ENCODE measurements around the gene MAEA. TPM values are rescaled to one million over a fixed set of nuclear protein-coding genes. Genes with fewer than 3 reads are reported as not detected.
"Not testable (repeated sequence)": the region's sequence is repeated elsewhere in the genome, so short reads cannot be mapped to it uniquely, and the experiment has no call there.

Gene MAEA
- total RNA-seq, 1 experiment from 2014 or later = 54.6 TPM

- no peak for DNase-seq (ENCODE audit: low spot score)
- in situ Hi-C loops (cut with HindIII; ENCODE audit: low sequenced_read_pairs) = no loop called here
These were observed 38.0 kb downstream of the MAEA start for GRCh38 chr4:1327526-1328266.

GRCh38 chr4:1328267-1329155 is 38.8 kb downstream of the MAEA start:
- no peak for DNase-seq (ENCODE audit: low spot score)
- in situ Hi-C loops (cut with HindIII; ENCODE audit: low sequenced_read_pairs) = no loop called here

- DNase-seq (ENCODE audit: low spot score) = no peak
- in situ Hi-C loops (cut with HindIII; ENCODE audit: low sequenced_read_pairs) = no loop called here
These were observed 40.0 kb downstream of the MAEA start for GRCh38 chr4:1329408-1330371.

- DNase-seq (ENCODE audit: low spot score) = no peak
- in situ Hi-C loops (cut with HindIII; ENCODE audit: low sequenced_read_pairs) = no loop called here
These were observed 41.3 kb downstream of the MAEA start for GRCh38 chr4:1330761-1331590.

- DNase-seq (ENCODE audit: low spot score) = peak; percentile 64
- in situ Hi-C loops (cut with HindIII; ENCODE audit: low sequenced_read_pairs) = no loop called here
These were observed 42.1 kb downstream of the MAEA start for GRCh38 chr4:1331591-1332353.

GRCh38 chr4:1332686-1333085 is 43.0 kb downstream of the MAEA start:
- in situ Hi-C loops (cut with HindIII; ENCODE audit: low sequenced_read_pairs) = no loop called here
- no peak for DNase-seq (ENCODE audit: low spot score)

- DNase-seq (ENCODE audit: low spot score) = no peak
- in situ Hi-C loops (cut with HindIII; ENCODE audit: low sequenced_read_pairs) = no loop called here
These were observed 43.6 kb downstream of the MAEA start for GRCh38 chr4:1333256-1333655.

- DNase-seq (ENCODE audit: low spot score); in situ Hi-C loops (cut with HindIII; ENCODE audit: low sequenced_read_pairs): not testable (repeated sequence)
These were observed 44.3 kb downstream of the MAEA start for GRCh38 chr4:1333851-1334578.

GRCh38 chr4:1334579-1334895 is 44.8 kb downstream of the MAEA start:
- in situ Hi-C loops (cut with HindIII; ENCODE audit: low sequenced_read_pairs) = no loop called here
- DNase-seq (ENCODE audit: low spot score) = no peak

GRCh38 chr4:1335193-1335883 is 45.6 kb downstream of the MAEA start:
- DNase-seq (ENCODE audit: low spot score); in situ Hi-C loops (cut with HindIII; ENCODE audit: low sequenced_read_pairs): not testable (repeated sequence)

- in situ Hi-C loops (cut with HindIII; ENCODE audit: low sequenced_read_pairs) = no loop called here
- DNase-seq (ENCODE audit: low spot score) = no peak
These were observed 46.4 kb downstream of the MAEA start for GRCh38 chr4:1336088-1336491.

GRCh38 chr4:1337376-1337831 is 47.7 kb downstream of the MAEA start:
- in situ Hi-C loops (cut with HindIII; ENCODE audit: low sequenced_read_pairs) = no loop called here
- no peak for DNase-seq (ENCODE audit: low spot score)

- in situ Hi-C loops (cut with HindIII; ENCODE audit: low sequenced_read_pairs) = no loop called here
- DNase-seq (ENCODE audit: low spot score) = no peak
These were observed 48.5 kb downstream of the MAEA start for GRCh38 chr4:1337951-1338751.

GRCh38 chr4:1338752-1339414 is 49.2 kb downstream of the MAEA start:
- in situ Hi-C loops (cut with HindIII; ENCODE audit: low sequenced_read_pairs) = no loop called here
- DNase-seq (ENCODE audit: low spot score) = no peak

- in situ Hi-C loops (cut with HindIII; ENCODE audit: low sequenced_read_pairs) = no loop called here
- no peak for DNase-seq (ENCODE audit: low spot score)
These were observed 49.8 kb downstream of the MAEA start for GRCh38 chr4:1339489-1339888.
